Measurements from ENCODE around the gene SERPINB12. TPM values are rescaled to one million over a fixed set of nuclear protein-coding genes. Genes with fewer than 3 reads are reported as not detected.

The SERPINB12 gene
- total RNA-seq, 4 donors from 2014 or later = not detected

GRCh38 chr18:63508596-63508995 is 33.6 kb upstream of the SERPINB12 start:
- 54 to 58% methylated on average over 3 of the region's 3 CpGs for WGBS, 2 donors
- TF ChIP-seq, protein P1, sequence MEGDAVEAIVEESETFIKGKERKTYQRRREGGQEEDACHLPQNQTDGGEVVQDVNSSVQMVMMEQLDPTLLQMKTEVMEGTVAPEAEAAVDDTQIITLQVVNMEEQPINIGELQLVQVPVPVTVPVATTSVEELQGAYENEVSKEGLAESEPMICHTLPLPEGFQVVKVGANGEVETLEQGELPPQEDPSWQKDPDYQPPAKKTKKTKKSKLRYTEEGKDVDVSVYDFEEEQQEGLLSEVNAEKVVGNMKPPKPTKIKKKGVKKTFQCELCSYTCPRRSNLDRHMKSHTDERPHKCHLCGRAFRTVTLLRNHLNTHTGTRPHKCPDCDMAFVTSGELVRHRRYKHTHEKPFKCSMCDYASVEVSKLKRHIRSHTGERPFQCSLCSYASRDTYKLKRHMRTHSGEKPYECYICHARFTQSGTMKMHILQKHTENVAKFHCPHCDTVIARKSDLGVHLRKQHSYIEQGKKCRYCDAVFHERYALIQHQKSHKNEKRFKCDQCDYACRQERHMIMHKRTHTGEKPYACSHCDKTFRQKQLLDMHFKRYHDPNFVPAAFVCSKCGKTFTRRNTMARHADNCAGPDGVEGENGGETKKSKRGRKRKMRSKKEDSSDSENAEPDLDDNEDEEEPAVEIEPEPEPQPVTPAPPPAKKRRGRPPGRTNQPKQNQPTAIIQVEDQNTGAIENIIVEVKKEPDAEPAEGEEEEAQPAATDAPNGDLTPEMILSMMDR (IDR thresholded peaks at IDR 0.05) = no peak
- no peak for TF ChIP-seq POLR2A (IDR thresholded peaks at IDR 0.05)
- no peaks in the 10 kb centered on the region for H3K27me3 ChIP-seq
- no peaks in the 10 kb centered on the region for H3K9me3 ChIP-seq
- H3K4me1 ChIP-seq = no peaks in the 10 kb centered on the region
- no peak overlapping the region for H3K27ac ChIP-seq
- no peak overlapping the region for H3K4me3 ChIP-seq (replicated peaks in 1 of 3)
- H3K36me3 ChIP-seq = no peaks in the 10 kb centered on the region
- intact Hi-C loops (cut with DNase I) = no loop called here
- no peak for DNase-seq

GRCh38 chr18:63511285-63511684 is 30.9 kb upstream of the SERPINB12 start:
- H3K4me1 ChIP-seq = no peaks in the 10 kb centered on the region
- H3K9me3 ChIP-seq = no peaks in the 10 kb centered on the region
- WGBS, 2 donors = 20 to 21% methylated on average over 7 of the region's 7 CpGs
- TF ChIP-seq POLR2A (IDR thresholded peaks at IDR 0.05) = no peak
- TF ChIP-seq, protein P1 (IDR thresholded peaks at IDR 0.05) = peak in 5 of 6 experiments; percentile 17 to 62 (median 34)
- H3K4me3 ChIP-seq (replicated peaks in 1 of 3) = no peak overlapping the region
- H3K27ac ChIP-seq = no peak overlapping the region
- no peaks in the 10 kb centered on the region for H3K27me3 ChIP-seq
- no peaks in the 10 kb centered on the region for H3K36me3 ChIP-seq
- intact Hi-C loops (cut with DNase I) = no loop called here
- DNase-seq = peak; percentile 32 to 39

DNA sequence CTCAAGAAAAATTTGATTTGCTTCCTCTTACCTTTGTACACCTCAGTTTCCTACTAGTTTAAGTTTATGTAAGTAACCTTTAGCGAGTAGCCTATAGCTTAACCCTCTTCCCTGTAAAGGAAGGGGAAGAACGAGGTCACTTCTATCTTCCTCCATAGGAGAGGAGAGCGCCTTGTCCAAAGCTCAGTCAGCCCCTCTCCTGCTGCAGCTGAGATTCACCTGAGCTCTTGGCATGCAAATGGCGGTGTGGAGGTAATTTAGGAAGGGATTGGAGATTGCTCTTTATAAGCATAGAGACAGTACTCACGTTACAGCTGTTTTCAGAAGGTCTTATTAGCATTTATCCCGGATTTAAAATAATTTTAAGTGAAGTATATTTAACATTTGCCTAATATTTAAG is 27.8 kb upstream of the SERPINB12 start:
- no peaks in the 10 kb centered on the region for H3K27me3 ChIP-seq
- no peaks in the 10 kb centered on the region for H3K36me3 ChIP-seq
- no peak for DNase-seq
- no peak for TF ChIP-seq POLR2A (IDR thresholded peaks at IDR 0.05)
- TF ChIP-seq, protein P1 (IDR thresholded peaks at IDR 0.05) = no peak
- intact Hi-C loops (cut with DNase I) = no loop called here
- H3K9me3 ChIP-seq = no peaks in the 10 kb centered on the region
- H3K27ac ChIP-seq = no peak overlapping the region
- H3K4me3 ChIP-seq (replicated peaks in 1 of 3) = no peak overlapping the region
- WGBS, 2 donors = 69 to 72% methylated on average over 6 of the region's 6 CpGs
- H3K4me1 ChIP-seq = no peaks in the 10 kb centered on the region

- TF ChIP-seq, protein P1 (IDR thresholded peaks at IDR 0.05) = no peak
- no peak for TF ChIP-seq POLR2A (IDR thresholded peaks at IDR 0.05)
- H3K36me3 ChIP-seq = no peaks in the 10 kb centered on the region
- no peaks in the 10 kb centered on the region for H3K4me1 ChIP-seq
- no peaks in the 10 kb centered on the region for H3K9me3 ChIP-seq
- DNase-seq = no peak
- no peak overlapping the region for H3K4me3 ChIP-seq (replicated peaks in 1 of 3)
- no peak overlapping the region for H3K27ac ChIP-seq
- intact Hi-C loops (cut with DNase I) = loop anchor here (5.0 kb wide), 1 partner anchor 332 kb away; no protein-coding TSS in a partner anchor
- WGBS, 2 donors = 75 to 80% methylated on average over 9 of the region's 9 CpGs
- H3K27me3 ChIP-seq = no peaks in the 10 kb centered on the region
Observed at GRCh38 chr18:63514888-63515678, 27.1 kb upstream of the SERPINB12 start.

DNA sequence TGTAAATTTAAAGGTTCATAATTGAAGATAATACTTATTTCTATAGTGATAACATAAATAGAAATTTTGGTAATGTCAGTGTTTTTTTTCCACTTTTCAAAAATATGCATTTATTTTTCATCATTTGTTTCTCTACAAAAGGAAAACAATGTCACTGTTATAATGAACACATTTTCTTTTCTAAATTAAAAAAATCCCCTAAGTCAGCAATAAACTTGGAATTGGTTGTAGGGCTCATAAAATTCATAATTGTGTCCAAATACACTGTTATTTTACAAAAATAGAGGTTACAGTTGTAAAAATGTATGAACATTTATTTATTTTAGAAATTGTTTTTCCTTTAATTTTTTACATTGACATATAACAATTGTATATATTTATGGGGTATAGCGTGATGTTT is 26.4 kb upstream of the SERPINB12 start:
- intact Hi-C loops (cut with DNase I) = loop anchor here (5.0 kb wide), 1 partner anchor 332 kb away; no protein-coding TSS in a partner anchor
- 68 to 77% methylated on average over 1 of the region's 1 CpG for WGBS, 2 donors
- Histone ChIP-seq H3K4me1 (no peaks in the 10 kb centered on the region), H3K4me3 (replicated peaks in 1 of 3) (no peak overlapping the region), H3K9me3 (no peaks in the 10 kb centered on the region), H3K27ac (no peak overlapping the region), H3K36me3 (no peaks in the 10 kb centered on the region), H3K27me3 (no peaks in the 10 kb centered on the region)
- TF ChIP-seq POLR2A (IDR thresholded peaks at IDR 0.05) = no peak
- TF ChIP-seq, protein P1 (IDR thresholded peaks at IDR 0.05) = no peak
- no peak for DNase-seq
